ENCODE data around the gene SELENBP1.

SELENBP1 gene

GRCh38 chr1:151342569-151342968, 29.9 kb downstream of the SELENBP1 start:
- FAIRE-seq = no peak

GRCh38 chr1:151342021-151342420, 30.5 kb downstream of the SELENBP1 start:
- no peak for FAIRE-seq

- FAIRE-seq = peak; percentile 98
Measured at GRCh38 chr1:151340870-151341754, 31.4 kb downstream of the SELENBP1 start.

GRCh38 chr1:151336556-151336955, 35.9 kb downstream of the SELENBP1 start:
- no peak for FAIRE-seq

- FAIRE-seq = no peak
Measured at GRCh38 chr1:151334822-151335221, 37.7 kb downstream of the SELENBP1 start.

GRCh38 chr1:151327903-151328674, 44.4 kb downstream of the SELENBP1 start:
- no peak for FAIRE-seq

- peak; percentile 99 for FAIRE-seq
Measured at GRCh38 chr1:151327223-151327902, 45.1 kb downstream of the SELENBP1 start, which contains the start of gene PI4KB. PI4KB (minus strand) TSS chr1:151327416; CDS start chr1:151316481, 10,935 bp downstream.

GRCh38 chr1:151326619-151327222, 45.8 kb downstream of the SELENBP1 start:
- no peak for FAIRE-seq

- FAIRE-seq = no peak
Measured at GRCh38 chr1:151325646-151326429, 46.7 kb downstream of the SELENBP1 start.

GRCh38 chr1:151325231-151325630, 47.3 kb downstream of the SELENBP1 start:
- no peak for FAIRE-seq

- FAIRE-seq = no peak
Measured at GRCh38 chr1:151324390-151324930, 48.0 kb downstream of the SELENBP1 start.

GRCh38 chr1:151318975-151319374, 53.5 kb downstream of the SELENBP1 start:
- FAIRE-seq = no peak

GRCh38 chr1:151315565-151316235, 56.8 kb downstream of the SELENBP1 start:
- no peak for FAIRE-seq
